ENCODE measurements around the gene TRAF3IP1. TPM values are rescaled to one million over a fixed set of nuclear protein-coding genes. Genes with fewer than 3 reads are reported as not detected.
"Not testable (repeated sequence)": the region's sequence is repeated elsewhere in the genome, so short reads cannot be mapped to it uniquely, and the experiment has no call there.

TRAF3IP1 gene
- total and polyA plus RNA-seq, 2 donors (not counting 1 experiment from before 2014, with no cell fraction given), result 3.9 to 9.2 TPM

- no peaks in the 10 kb centered on the region for H3K4me1 ChIP-seq (ENCODE audit: control insufficient read depth, extremely low read depth, insufficient read depth, low read length)
- H3K4me3 ChIP-seq (replicated peaks in 1 of 4; ENCODE audit: control extremely low read depth in 1 of 4, insufficient read depth in 1 of 4, low read depth in 3 of 4, low read length in 4 of 4), result no peak overlapping the region
- no peaks in the 10 kb centered on the region for H3K9me3 ChIP-seq (ENCODE audit: control insufficient read depth, insufficient read depth, low read depth, low read length)
- H3K4me2 ChIP-seq (ENCODE audit: extremely low read depth, insufficient read depth, low read length), result no peak overlapping the region
- DNase-seq (ENCODE audit: low read depth in 2 of 2), result no peak
- no peak overlapping the region for H3K27ac ChIP-seq (ENCODE audit: insufficient read depth, low read length)
- H3K36me3 ChIP-seq (ENCODE audit: control insufficient read depth, insufficient read depth, low read length), result no peaks in the 10 kb centered on the region
- no peak overlapping the region for H2AFZ ChIP-seq (ENCODE audit: low read length)
- no peak overlapping the region for H3K9ac ChIP-seq (ENCODE audit: insufficient read depth, low read length)
- no peaks in the 10 kb centered on the region for H3K79me2 ChIP-seq (ENCODE audit: control insufficient read depth, insufficient read depth, low read length)
- no peak for TF ChIP-seq CTCF (conservative IDR thresholded peaks at IDR 0.05 in 1 of 2, IDR thresholded peaks at IDR 0.05 in 1 of 2; ENCODE audit: low read depth in 1 of 2, low read length in 2 of 2)
- no peak for TF ChIP-seq EZH2 (IDR thresholded peaks at IDR 0.05; ENCODE audit: low read length, missing control alignments)
- H3K27me3 ChIP-seq (ENCODE audit: control insufficient read depth, insufficient read depth, low read length), result peaks cover 2% of the 10 kb centered on the region
- no peaks in the 10 kb centered on the region for H4K20me1 ChIP-seq (ENCODE audit: control insufficient read depth, extremely low read depth, insufficient read depth, low read length)
Observed at GRCh38 chr2:238306672-238306998, 13.7 kb upstream of the TRAF3IP1 start.

- H3K9ac ChIP-seq (ENCODE audit: insufficient read depth, low read length), result no peak overlapping the region
- no peaks in the 10 kb centered on the region for H3K36me3 ChIP-seq (ENCODE audit: control insufficient read depth, insufficient read depth, low read length)
- H3K79me2 ChIP-seq (ENCODE audit: control insufficient read depth, insufficient read depth, low read length), result no peaks in the 10 kb centered on the region
- no peaks in the 10 kb centered on the region for H4K20me1 ChIP-seq (ENCODE audit: control insufficient read depth, extremely low read depth, insufficient read depth, low read length)
- DNase-seq (ENCODE audit: low read depth in 2 of 2), result no peak
- H3K27ac ChIP-seq (ENCODE audit: insufficient read depth, low read length), result no peak overlapping the region
- H3K9me3 ChIP-seq (ENCODE audit: control insufficient read depth, insufficient read depth, low read depth, low read length), result no peaks in the 10 kb centered on the region
- peaks cover 2% of the 10 kb centered on the region for H3K27me3 ChIP-seq (ENCODE audit: control insufficient read depth, insufficient read depth, low read length)
- H3K4me3 ChIP-seq (replicated peaks in 1 of 4; ENCODE audit: control extremely low read depth in 1 of 4, insufficient read depth in 1 of 4, low read depth in 3 of 4, low read length in 4 of 4), result no peak overlapping the region
- TF ChIP-seq EZH2 (IDR thresholded peaks at IDR 0.05; ENCODE audit: low read length, missing control alignments), result no peak
- TF ChIP-seq CTCF (conservative IDR thresholded peaks at IDR 0.05 in 1 of 2, IDR thresholded peaks at IDR 0.05 in 1 of 2; ENCODE audit: low read depth in 1 of 2, low read length in 2 of 2), result peak in 1 of 2 donors; percentile 29
- H3K4me2 ChIP-seq (ENCODE audit: extremely low read depth, insufficient read depth, low read length), result no peak overlapping the region
- no peaks in the 10 kb centered on the region for H3K4me1 ChIP-seq (ENCODE audit: control insufficient read depth, extremely low read depth, insufficient read depth, low read length)
- H2AFZ ChIP-seq (ENCODE audit: low read length), result no peak overlapping the region
Observed at GRCh38 chr2:238308177-238308576, 12.1 kb upstream of the TRAF3IP1 start.

- H3K4me3 ChIP-seq (replicated peaks in 1 of 4; ENCODE audit: control extremely low read depth in 1 of 4, insufficient read depth in 1 of 4, low read depth in 3 of 4, low read length in 4 of 4); DNase-seq (ENCODE audit: low read depth in 2 of 2); H3K27ac ChIP-seq (ENCODE audit: insufficient read depth, low read length); H3K79me2 ChIP-seq (ENCODE audit: control insufficient read depth, insufficient read depth, low read length); H3K36me3 ChIP-seq (ENCODE audit: control insufficient read depth, insufficient read depth, low read length); H3K4me1 ChIP-seq (ENCODE audit: control insufficient read depth, extremely low read depth, insufficient read depth, low read length); H3K27me3 ChIP-seq (ENCODE audit: control insufficient read depth, insufficient read depth, low read length); H3K9me3 ChIP-seq (ENCODE audit: control insufficient read depth, insufficient read depth, low read depth, low read length); H4K20me1 ChIP-seq (ENCODE audit: control insufficient read depth, extremely low read depth, insufficient read depth, low read length); H3K9ac ChIP-seq (ENCODE audit: insufficient read depth, low read length); H3K4me2 ChIP-seq (ENCODE audit: extremely low read depth, insufficient read depth, low read length); H2AFZ ChIP-seq (ENCODE audit: low read length): not testable (repeated sequence)
Observed at GRCh38 chr2:238310721-238311120, 9.6 kb upstream of the TRAF3IP1 start.
